WTC11 (cell line): ENCODE data around the gene CHML. TPM values are rescaled to one million over a fixed set of nuclear protein-coding genes. Genes with fewer than 3 reads are reported as not detected.

ENCODE experiments used
- ATAC-seq: fragments of 200-7000 bp; cut with Tn5 transposase; 2 replicates; pipeline ENCODE4 v1.10.0; 2021; ENCODE audit warnings: mild to moderate bottlenecking, moderate library complexity
- CTCF ChIA-PET: fragments of 300-600 bp; sonication (Branson Sonifier 250); formaldehyde crosslinking; loops from one replicate; lab custom pipeline; 2021; ENCODE audit warnings: antibody characterized with exemption; lab: Charles Lee
- POLR2A ChIA-PET: fragments of 350-600 bp; sonication (Branson Sonifier 250); formaldehyde crosslinking; loops from one replicate; lab custom pipeline; 2021; ENCODE audit warnings: antibody characterized with exemption; lab: Charles Lee
- DNase-seq: peaks from one replicate; pipeline ENCODE4 v3.0.0; 2021; ENCODE audit warnings: low spot score
- H3K27ac Mint-ChIP-seq: 2 replicates; pipeline ENCODE4 v1.8.0; 2021; ENCODE audit warnings: mixed read lengths
- H3K27me3 Mint-ChIP-seq: 2 replicates; pipeline ENCODE4 v1.8.0; 2021; ENCODE audit warnings: low read depth, mild to moderate bottlenecking, moderate library complexity, mixed read lengths
- H3K36me3 Mint-ChIP-seq: 2 replicates; pipeline ENCODE4 v1.8.0; 2021; ENCODE audit warnings: mixed read lengths
- H3K4me1 Mint-ChIP-seq: 2 replicates; pipeline ENCODE4 v1.8.0; 2022; ENCODE audit warnings: mixed read lengths
- H3K4me3 Mint-ChIP-seq: 2 replicates; pipeline ENCODE4 v1.8.0; 2021; ENCODE audit warnings: mild to moderate bottlenecking, moderate library complexity, mixed read lengths
- H3K9me3 Mint-ChIP-seq: 2 replicates; pipeline ENCODE4 v1.8.0; 2021; ENCODE audit warnings: mixed read lengths
- CTCF ChIP-seq: fragments of 200-600 bp; IDR thresholded peaks from 2 replicates; pipeline ENCODE4 v1.8.0; 2022; ENCODE audit warnings: antibody characterized with exemption
- EMX1 ChIP-seq: fragments of 250-450 bp; sonication (Bioruptor Pico); IDR thresholded peaks from 2 replicates; pipeline ENCODE4 v1.8.0; 2021; ENCODE audit warnings: mild to moderate bottlenecking
- ESRRA ChIP-seq: sonication (generic); formaldehyde crosslinking; IDR thresholded peaks from 2 replicates; pipeline ENCODE4 v1.8.1; 2022; ENCODE audit warnings: mild to moderate bottlenecking, missing genetic modification reagents, borderline replicate concordance
- PRDM15 ChIP-seq: sonication (generic); formaldehyde crosslinking; IDR thresholded peaks from 2 replicates; pipeline ENCODE4 v1.8.0; 2022; ENCODE audit warnings: missing genetic modification reagents
- RELA ChIP-seq: sonication (generic); formaldehyde crosslinking; IDR thresholded peaks from 2 replicates; pipeline ENCODE4 v1.8.1; 2022; ENCODE audit warnings: missing genetic modification reagents, mild to moderate bottlenecking, borderline replicate concordance
- RORB ChIP-seq: fragments of 250-450 bp; sonication (Bioruptor Pico); IDR thresholded peaks from 2 replicates; pipeline ENCODE4 v1.9.0; 2021; ENCODE audit warnings: mild to moderate bottlenecking
- SMAD3 ChIP-seq: sonication (generic); formaldehyde crosslinking; IDR thresholded peaks from 2 replicates; pipeline ENCODE4 v1.8.0; 2022; ENCODE audit warnings: missing genetic modification reagents, mild to moderate bottlenecking, borderline replicate concordance
- SOX15 ChIP-seq: fragments of 250-450 bp; sonication (Bioruptor Pico); IDR thresholded peaks from 2 replicates; pipeline ENCODE4 v1.9.0; 2021; ENCODE audit warnings: mild to moderate bottlenecking
- ZNF317 ChIP-seq: sonication (generic); formaldehyde crosslinking; IDR thresholded peaks from 2 replicates; pipeline ENCODE4 v1.8.1; 2023; ENCODE audit warnings: low read depth, mild to moderate bottlenecking, moderate library complexity, missing genetic modification reagents, borderline replicate concordance
- total RNA-seq: library from RNA; stranded (reverse); gene quantifications from 3 replicates; pipeline ENCODE4 v1.2.3, GENCODE V29; 2021
- TF ChIP-seq, protein P1 (sequence below): sonication (generic); formaldehyde crosslinking; IDR thresholded peaks from 2 replicates; pipeline ENCODE4 v1.8.1; 2023; ENCODE audit warnings: mild to moderate bottlenecking, missing genetic modification reagents, borderline replicate concordance
- TF ChIP-seq, protein P2 (sequence below): sonication (generic); formaldehyde crosslinking; IDR thresholded peaks from 2 replicates; pipeline ENCODE4 v1.8.1; 2022; ENCODE audit warnings: low read depth, mild to moderate bottlenecking, moderate library complexity, missing genetic modification reagents, borderline replicate concordance
- TF ChIP-seq, protein P3 (sequence below): sonication (generic); formaldehyde crosslinking; IDR thresholded peaks from 2 replicates; pipeline ENCODE4 v1.8.1; 2022; ENCODE audit warnings: mild to moderate bottlenecking, moderate library complexity, missing genetic modification reagents

The CHML gene
- total RNA-seq, 1 experiment from 2014 or later: 53.5 TPM

- TF ChIP-seq RELA (CRISPR knock-in tag) (no peak), SOX15 (CRISPR knock-in tag) (no peak), ZNF317 (no peak), ESRRA (CRISPR knock-in tag) (no peak), EMX1 (CRISPR knock-in tag) (no peak), PRDM15 (no peak), RORB (CRISPR knock-in tag) (no peak), SMAD3 (CRISPR knock-in tag) (no peak)
- TF ChIP-seq, protein P1, sequence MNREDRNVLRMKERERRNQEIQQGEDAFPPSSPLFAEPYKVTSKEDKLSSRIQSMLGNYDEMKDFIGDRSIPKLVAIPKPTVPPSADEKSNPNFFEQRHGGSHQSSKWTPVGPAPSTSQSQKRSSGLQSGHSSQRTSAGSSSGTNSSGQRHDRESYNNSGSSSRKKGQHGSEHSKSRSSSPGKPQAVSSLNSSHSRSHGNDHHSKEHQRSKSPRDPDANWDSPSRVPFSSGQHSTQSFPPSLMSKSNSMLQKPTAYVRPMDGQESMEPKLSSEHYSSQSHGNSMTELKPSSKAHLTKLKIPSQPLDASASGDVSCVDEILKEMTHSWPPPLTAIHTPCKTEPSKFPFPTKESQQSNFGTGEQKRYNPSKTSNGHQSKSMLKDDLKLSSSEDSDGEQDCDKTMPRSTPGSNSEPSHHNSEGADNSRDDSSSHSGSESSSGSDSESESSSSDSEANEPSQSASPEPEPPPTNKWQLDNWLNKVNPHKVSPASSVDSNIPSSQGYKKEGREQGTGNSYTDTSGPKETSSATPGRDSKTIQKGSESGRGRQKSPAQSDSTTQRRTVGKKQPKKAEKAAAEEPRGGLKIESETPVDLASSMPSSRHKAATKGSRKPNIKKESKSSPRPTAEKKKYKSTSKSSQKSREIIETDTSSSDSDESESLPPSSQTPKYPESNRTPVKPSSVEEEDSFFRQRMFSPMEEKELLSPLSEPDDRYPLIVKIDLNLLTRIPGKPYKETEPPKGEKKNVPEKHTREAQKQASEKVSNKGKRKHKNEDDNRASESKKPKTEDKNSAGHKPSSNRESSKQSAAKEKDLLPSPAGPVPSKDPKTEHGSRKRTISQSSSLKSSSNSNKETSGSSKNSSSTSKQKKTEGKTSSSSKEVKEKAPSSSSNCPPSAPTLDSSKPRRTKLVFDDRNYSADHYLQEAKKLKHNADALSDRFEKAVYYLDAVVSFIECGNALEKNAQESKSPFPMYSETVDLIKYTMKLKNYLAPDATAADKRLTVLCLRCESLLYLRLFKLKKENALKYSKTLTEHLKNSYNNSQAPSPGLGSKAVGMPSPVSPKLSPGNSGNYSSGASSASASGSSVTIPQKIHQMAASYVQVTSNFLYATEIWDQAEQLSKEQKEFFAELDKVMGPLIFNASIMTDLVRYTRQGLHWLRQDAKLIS (CRISPR knock-in tag): no peak
- TF ChIP-seq, protein P2, sequence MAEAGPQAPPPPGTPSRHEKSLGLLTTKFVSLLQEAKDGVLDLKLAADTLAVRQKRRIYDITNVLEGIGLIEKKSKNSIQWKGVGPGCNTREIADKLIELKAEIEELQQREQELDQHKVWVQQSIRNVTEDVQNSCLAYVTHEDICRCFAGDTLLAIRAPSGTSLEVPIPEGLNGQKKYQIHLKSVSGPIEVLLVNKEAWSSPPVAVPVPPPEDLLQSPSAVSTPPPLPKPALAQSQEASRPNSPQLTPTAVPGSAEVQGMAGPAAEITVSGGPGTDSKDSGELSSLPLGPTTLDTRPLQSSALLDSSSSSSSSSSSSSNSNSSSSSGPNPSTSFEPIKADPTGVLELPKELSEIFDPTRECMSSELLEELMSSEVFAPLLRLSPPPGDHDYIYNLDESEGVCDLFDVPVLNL: no peak
- TF ChIP-seq, protein P3, sequence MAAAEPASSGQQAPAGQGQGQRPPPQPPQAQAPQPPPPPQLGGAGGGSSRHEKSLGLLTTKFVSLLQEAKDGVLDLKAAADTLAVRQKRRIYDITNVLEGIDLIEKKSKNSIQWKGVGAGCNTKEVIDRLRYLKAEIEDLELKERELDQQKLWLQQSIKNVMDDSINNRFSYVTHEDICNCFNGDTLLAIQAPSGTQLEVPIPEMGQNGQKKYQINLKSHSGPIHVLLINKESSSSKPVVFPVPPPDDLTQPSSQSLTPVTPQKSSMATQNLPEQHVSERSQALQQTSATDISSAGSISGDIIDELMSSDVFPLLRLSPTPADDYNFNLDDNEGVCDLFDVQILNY (CRISPR knock-in tag): no peak
- no peak overlapping the region for H3K27ac Mint-ChIP-seq
- no peak overlapping the region for H3K4me3 Mint-ChIP-seq
- H3K36me3 Mint-ChIP-seq: no peaks in the 10 kb centered on the region
- ChIA-PET CTCF (interaction anchor here (0.6 to 2.0 kb wide), 9 partner anchors 10 to 237 kb away, joined by 3 to 8 read pairs (median 4); partner anchors contain the start of gene EXO1), POLR2A (no interaction called here)
- no peaks in the 10 kb centered on the region for H3K27me3 Mint-ChIP-seq
- H3K9me3 Mint-ChIP-seq: no peaks in the 10 kb centered on the region
- ATAC-seq: peak; percentile 39
- no peaks in the 10 kb centered on the region for H3K4me1 Mint-ChIP-seq
- DNase-seq: no peak
These were observed 28.4 kb downstream of the CHML start for GRCh38 chr1:241611736-241612135.

DNA sequence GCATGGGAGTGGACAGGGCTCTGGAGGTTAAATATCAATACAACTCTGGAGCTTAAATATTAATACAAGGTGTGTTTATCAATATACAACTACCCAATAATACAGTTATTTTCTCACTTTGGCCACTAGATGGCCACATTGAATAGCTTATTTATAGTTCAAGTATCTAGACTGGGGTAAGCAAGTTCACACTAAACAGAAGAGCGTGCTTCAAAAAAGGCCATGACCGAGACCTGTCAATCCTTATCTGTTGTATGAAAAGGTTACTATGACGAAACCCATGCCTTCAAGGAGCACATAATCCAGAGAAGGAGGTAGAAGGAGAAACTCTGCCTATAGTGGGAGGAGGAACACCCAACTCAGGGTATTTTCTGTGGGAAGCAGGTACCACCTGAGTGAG lies 29.1 kb downstream of the CHML start:
- CTCF ChIA-PET: interaction anchor here (0.5 to 2.0 kb wide), 25 partner anchors 8 to 375 kb away, joined by 3 to 8 read pairs (median 4); partner anchors contain the start of genes CHML, EXO1 and OPN3
- no peak for DNase-seq
- Mint-ChIP-seq H3K4me3 (no peak overlapping the region), H3K4me1 (no peaks in the 10 kb centered on the region), H3K9me3 (no peaks in the 10 kb centered on the region), H3K36me3 (no peaks in the 10 kb centered on the region), H3K27me3 (no peaks in the 10 kb centered on the region), H3K27ac (no peak overlapping the region)
- TF ChIP-seq CTCF (peak; percentile 64), EMX1 (CRISPR knock-in tag) (no peak)
- peak; percentile 81 for ATAC-seq
- POLR2A ChIA-PET: no interaction called here
